Renal pelvis (tissue), 4 donors: ENCODE results near the gene STRA6. TPM values are rescaled to one million over a fixed set of nuclear protein-coding genes. Genes with fewer than 3 reads are reported as not detected.
"Not testable (repeated sequence)": the region's sequence is repeated elsewhere in the genome, so short reads cannot be mapped to it uniquely, and the experiment has no call there.

Source experiments
- DNase-seq: peaks from one replicate; pipeline ENCODE4 v3.0.0-alpha.2; 2013
- polyA plus RNA-seq, 3 donors: library from polyadenylated mRNA; unstranded; fragments of 120-200 nt; gene quantifications; one replicate each; pipeline ENCODE4 v1.2.1, GENCODE V29; 2013; ENCODE audit not compliant: insufficient read length in 3 of 3

Gene STRA6
- polyA plus RNA-seq, 3 donors: 27.0 to 39.6 (median 35.0) TPM

- DNase-seq: no peak
Observed at GRCh38 chr15:74167891-74168331, 34.7 kb downstream of the STRA6 start.

GRCh38 chr15:74165461-74165860, 37.1 kb downstream of the STRA6 start:
- no peak for DNase-seq

GRCh38 chr15:74162195-74162536, 40.4 kb downstream of the STRA6 start:
- not testable (repeated sequence) for DNase-seq

- not testable (repeated sequence) for DNase-seq
Observed at GRCh38 chr15:74160390-74160789, 42.2 kb downstream of the STRA6 start.

- DNase-seq: no peak
Observed at GRCh38 chr15:74159773-74160172, 42.8 kb downstream of the STRA6 start.

- DNase-seq: no peak
Observed at GRCh38 chr15:74158855-74159650, 43.5 kb downstream of the STRA6 start.

GRCh38 chr15:74157868-74158827, 44.4 kb downstream of the STRA6 start:
- DNase-seq: no peak

GRCh38 chr15:74156678-74157411, 45.7 kb downstream of the STRA6 start:
- no peak for DNase-seq

GRCh38 chr15:74155766-74156417, 46.7 kb downstream of the STRA6 start:
- DNase-seq: no peak

GRCh38 chr15:74147051-74147450, 55.5 kb downstream of the STRA6 start:
- no peak for DNase-seq

GRCh38 chr15:74146277-74146800, 56.2 kb downstream of the STRA6 start:
- no peak for DNase-seq

GRCh38 chr15:74144153-74144775, 58.3 kb downstream of the STRA6 start:
- DNase-seq: no peak

- DNase-seq: no peak
Observed at GRCh38 chr15:74141591-74141990, 61.0 kb downstream of the STRA6 start.

GRCh38 chr15:74138642-74139041, 63.9 kb downstream of the STRA6 start:
- no peak for DNase-seq

- DNase-seq: no peak
Observed at GRCh38 chr15:74137537-74137894, 65.1 kb downstream of the STRA6 start.

GRCh38 chr15:74136814-74137536, 65.6 kb downstream of the STRA6 start:
- no peak for DNase-seq

GRCh38 chr15:74136540-74136813, 66.1 kb downstream of the STRA6 start:
- no peak for DNase-seq

- DNase-seq: no peak
Observed at GRCh38 chr15:74135041-74135565, 67.5 kb downstream of the STRA6 start.

GRCh38 chr15:74134387-74135027, 68.1 kb downstream of the STRA6 start:
- no peak for DNase-seq
